Upper lobe of left lung (tissue), 4 donors: ENCODE data around the gene ACACA.

ENCODE experiments used
- CTCF ChIP-seq, 6 experiments: fragments of 450-650 bp in 4 of 6; fragments of 200-600 bp in 2 of 6; sonication (generic) in 2 of 6; IDR thresholded peaks; one replicate each; pipeline ENCODE4 v1.5.1; 2016 to 2019; ENCODE audit warnings: antibody characterized with exemption in 6 of 6
- POLR2AphosphoS5 ChIP-seq, 2 donors: sonication (generic); formaldehyde crosslinking; IDR thresholded peaks; one replicate each; pipeline ENCODE4 v1.5.1; 2017; ENCODE audit warnings: antibody characterized with exemption in 2 of 2

GRCh38 chr17:37447641-37448040 is 41.0 kb upstream of the ACACA start:
- TF ChIP-seq POLR2AphosphoS5 (IDR thresholded peaks at IDR 0.05), result no peak
- TF ChIP-seq CTCF (IDR thresholded peaks at IDR 0.05), result no peak
